NCI-H69 (cell line): ENCODE data around the gene TRAF6.
"Not testable (repeated sequence)": the region's sequence is repeated elsewhere in the genome, so short reads cannot be mapped to it uniquely, and the experiment has no call there.

ENCODE experiments used
- DNase-seq: peaks from one replicate; lab custom pipeline; 2025; lab: John Stamatoyannopoulos, UW

The TRAF6 gene

GRCh38 chr11:36493332-36493731, 16.7 kb downstream of the TRAF6 start:
- no peak for DNase-seq

GRCh38 chr11:36492724-36493304, 17.3 kb downstream of the TRAF6 start:
- DNase-seq, result peak; percentile 62

GRCh38 chr11:36490026-36490806, 19.9 kb downstream of the TRAF6 start:
- DNase-seq, result no peak

- DNase-seq, result no peak
Measured at GRCh38 chr11:36488096-36488495, 22.0 kb downstream of the TRAF6 start.

GRCh38 chr11:36487619-36488018, 22.5 kb downstream of the TRAF6 start:
- DNase-seq, result no peak

GRCh38 chr11:36485298-36486002, 24.6 kb downstream of the TRAF6 start:
- DNase-seq, result no peak

GRCh38 chr11:36483042-36483441, 27.0 kb downstream of the TRAF6 start:
- not testable (repeated sequence) for DNase-seq

GRCh38 chr11:36480833-36481232, 29.2 kb downstream of the TRAF6 start:
- no peak for DNase-seq

GRCh38 chr11:36478700-36479329, 31.3 kb downstream of the TRAF6 start:
- DNase-seq, result peak; percentile 73

- no peak for DNase-seq
Measured at GRCh38 chr11:36475192-36475591, 34.9 kb downstream of the TRAF6 start.

- no peak for DNase-seq
Measured at GRCh38 chr11:36471577-36471976, 38.5 kb downstream of the TRAF6 start.

GRCh38 chr11:36469881-36470802, 39.9 kb downstream of the TRAF6 start:
- DNase-seq, result no peak

- peak; percentile 52 for DNase-seq
Measured at GRCh38 chr11:36469063-36469462, 41.0 kb downstream of the TRAF6 start.

- no peak for DNase-seq
Measured at GRCh38 chr11:36467916-36468315, 42.2 kb downstream of the TRAF6 start.

- DNase-seq, result no peak
Measured at GRCh38 chr11:36467012-36467411, 43.1 kb downstream of the TRAF6 start.

GRCh38 chr11:36465449-36466163, 44.5 kb downstream of the TRAF6 start:
- DNase-seq, result no peak

GRCh38 chr11:36464720-36465119, 45.4 kb downstream of the TRAF6 start:
- no peak for DNase-seq

GRCh38 chr11:36463781-36464180, 46.3 kb downstream of the TRAF6 start:
- no peak for DNase-seq

GRCh38 chr11:36462321-36462720, 47.8 kb downstream of the TRAF6 start:
- DNase-seq, result no peak

- no peak for DNase-seq
Measured at GRCh38 chr11:36460220-36460619, 49.9 kb downstream of the TRAF6 start.

GRCh38 chr11:36459046-36459445, 51.0 kb downstream of the TRAF6 start:
- no peak for DNase-seq
